GF-D8 (cell line): ENCODE results near the gene SLC16A6.
A peak's percentile ranks its signal among the peaks of the same experiment; 100 is the strongest.
"Not testable (repeated sequence)": the region's sequence is repeated elsewhere in the genome, so short reads cannot be mapped to it uniquely, and the experiment has no call there.

Source experiments
- DNase-seq: peaks from one replicate; lab custom pipeline; 2025; lab: John Stamatoyannopoulos, UW

Gene SLC16A6

DNA sequence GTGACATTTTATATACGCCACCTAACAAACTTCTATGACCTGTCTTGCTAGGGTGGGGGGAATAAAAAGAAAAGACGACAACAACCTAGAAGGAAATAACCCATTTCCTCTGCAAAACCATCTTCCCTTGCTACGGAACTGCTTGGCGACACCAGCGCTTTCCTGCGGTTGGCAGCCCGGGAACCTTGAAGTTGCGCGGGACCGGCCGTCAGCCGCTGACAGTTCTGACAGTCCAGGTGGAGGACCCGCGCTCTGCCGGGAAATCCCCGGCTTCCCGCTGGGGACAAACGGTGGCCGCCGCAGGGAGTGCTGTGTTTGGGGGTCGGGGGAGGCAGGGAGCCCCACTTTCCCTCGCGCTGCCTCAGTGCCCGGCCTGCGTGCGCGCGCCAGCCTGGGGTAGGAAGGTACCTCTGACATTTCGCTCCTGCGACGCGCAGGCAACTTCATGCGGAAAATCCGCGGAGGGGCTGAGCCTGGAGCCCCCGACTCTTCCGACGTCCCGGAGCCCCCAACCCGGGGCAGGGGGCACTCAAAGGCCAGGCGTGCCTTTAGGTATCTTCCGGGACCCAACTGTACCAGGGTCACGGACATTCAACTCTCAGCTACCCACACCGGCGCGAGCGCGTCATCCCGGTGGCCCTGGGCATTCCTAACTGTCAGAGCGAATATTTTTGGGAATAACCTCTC lies 516 bp downstream of the SLC16A6 start:
- DNase-seq, result peak; percentile 34

DNA sequence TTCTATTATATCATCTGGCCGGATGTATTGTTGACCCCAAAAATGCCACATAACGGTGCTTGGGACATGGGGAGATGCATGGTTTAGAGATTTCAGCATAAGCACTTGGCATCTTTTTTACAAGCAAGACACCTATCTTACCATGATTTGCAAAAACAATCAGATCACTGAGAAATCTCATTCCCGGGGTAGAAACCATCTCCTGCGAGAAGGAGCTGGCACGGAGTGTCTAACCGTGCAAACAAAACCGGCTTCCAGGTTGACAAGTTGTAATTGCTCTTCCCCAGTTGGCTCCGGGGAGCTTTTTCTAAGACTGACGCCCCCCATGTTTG lies 1.0 kb downstream of the SLC16A6 start:
- no peak for DNase-seq

DNA sequence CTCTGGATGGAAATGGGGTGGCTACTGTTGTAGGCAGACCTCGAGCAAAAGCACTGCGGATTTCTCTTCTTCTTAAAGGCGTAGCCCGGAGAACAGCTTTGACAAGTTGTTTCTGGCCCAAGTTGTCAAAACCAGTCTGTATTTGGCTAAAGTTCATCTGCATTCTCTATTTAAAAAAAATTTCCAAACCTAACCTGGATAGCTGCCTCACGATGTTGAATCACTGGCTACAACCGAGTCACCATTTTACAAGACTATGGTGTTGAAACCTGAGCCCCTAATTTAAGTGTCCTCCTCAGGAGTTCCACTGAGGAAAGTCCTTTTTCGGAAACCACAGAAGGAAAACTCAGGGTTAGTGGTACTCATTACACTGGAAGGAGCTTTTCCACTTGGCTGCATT lies 1.5 kb downstream of the SLC16A6 start:
- no peak for DNase-seq

DNA sequence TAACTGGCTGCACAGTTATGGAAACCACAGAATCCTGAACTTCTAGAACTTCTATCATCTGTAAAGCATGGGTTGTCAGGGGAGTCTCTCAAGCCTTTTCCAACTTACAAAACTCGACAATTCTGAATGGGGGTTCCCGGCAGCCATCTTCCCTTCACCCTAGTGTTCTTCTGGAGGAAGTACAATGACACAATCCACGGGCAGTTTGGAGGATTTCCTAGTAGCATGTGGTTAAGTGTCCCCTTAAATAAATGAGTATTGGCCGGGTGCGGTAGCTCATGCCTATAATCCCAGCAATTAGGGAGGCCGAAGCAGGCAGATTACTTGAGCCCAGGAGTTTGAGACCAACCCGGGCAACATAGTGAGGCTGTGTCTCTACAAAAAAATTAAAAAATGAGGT lies 2.1 kb downstream of the SLC16A6 start:
- DNase-seq, result peak; percentile 47

DNA sequence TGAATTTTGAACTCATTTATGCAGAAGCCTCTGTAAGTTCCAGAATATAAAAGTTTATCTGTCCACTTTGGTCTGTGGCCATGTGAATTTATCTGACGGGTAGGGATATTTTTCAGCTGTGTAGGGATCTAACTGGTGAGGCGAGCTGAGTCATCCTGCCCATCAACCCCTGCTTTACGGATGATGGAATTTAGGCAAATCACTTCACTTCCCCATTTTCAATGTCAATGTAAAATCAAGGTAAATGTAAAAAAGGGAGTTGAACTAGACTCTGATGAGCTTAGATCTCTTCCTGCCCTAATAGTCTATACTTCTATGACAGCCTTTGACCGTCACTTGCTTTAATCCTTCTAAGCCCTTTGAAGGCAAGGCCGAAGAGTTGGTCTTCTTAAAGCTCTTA lies 2.6 kb downstream of the SLC16A6 start:
- peak; percentile 8 for DNase-seq

DNA sequence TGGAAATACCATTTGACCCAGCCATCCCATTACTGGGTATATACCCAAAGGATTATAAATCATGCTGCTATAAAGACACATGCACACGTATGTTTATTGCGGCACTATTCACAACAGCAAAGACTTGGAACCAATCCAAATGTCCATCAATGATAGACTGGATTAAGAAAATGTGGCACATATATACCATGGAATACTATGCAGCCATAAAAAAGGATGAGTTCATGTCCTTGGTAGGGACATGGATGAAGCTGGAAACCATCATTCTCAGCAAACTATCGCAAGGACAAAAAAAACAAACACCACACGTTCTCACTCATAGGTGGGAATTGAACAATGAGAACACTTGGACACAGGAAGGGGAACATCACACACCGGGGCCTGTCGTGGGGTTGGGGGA lies 9.0 kb downstream of the SLC16A6 start:
- not testable (repeated sequence) for DNase-seq

DNA sequence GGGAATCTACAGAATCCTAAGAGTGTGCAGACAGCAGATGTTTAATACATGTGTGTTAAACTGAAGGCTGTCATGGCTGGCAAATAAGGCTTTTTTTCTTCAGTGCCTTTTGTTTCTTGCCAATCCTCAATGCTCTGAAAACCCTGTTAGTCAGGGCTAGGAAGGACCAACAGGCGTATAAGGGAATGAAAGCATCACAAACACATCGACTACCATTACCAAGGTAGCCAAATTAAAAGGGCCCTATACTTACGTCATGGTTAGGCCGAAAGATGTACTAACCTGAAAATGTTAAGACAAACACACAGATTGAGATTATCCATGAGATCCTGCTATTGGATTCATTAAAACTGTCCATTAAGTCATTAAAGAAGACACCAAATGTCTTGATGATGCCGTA lies 13.1 kb downstream of the SLC16A6 start:
- DNase-seq, result no peak

DNA sequence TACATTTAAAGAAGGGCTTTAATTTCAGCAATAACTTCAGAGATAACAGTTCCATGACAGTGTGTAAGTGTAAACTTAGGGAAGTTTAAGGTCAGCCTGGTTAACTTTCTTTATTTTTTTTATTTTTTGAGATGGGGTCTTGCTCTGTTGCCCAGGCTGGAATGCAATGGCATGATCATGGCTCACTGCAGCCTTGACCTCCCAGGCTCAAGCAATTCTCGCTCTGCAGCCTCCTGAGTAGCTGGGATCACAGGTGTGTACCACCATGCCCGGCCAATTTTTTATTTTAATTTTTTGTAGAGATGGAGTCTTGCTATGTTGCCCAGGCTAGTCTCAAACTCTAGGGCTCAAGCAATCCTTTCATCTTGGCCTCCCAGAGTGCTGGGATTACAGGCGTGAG lies 14.6 kb downstream of the SLC16A6 start:
- not testable (repeated sequence) for DNase-seq

DNA sequence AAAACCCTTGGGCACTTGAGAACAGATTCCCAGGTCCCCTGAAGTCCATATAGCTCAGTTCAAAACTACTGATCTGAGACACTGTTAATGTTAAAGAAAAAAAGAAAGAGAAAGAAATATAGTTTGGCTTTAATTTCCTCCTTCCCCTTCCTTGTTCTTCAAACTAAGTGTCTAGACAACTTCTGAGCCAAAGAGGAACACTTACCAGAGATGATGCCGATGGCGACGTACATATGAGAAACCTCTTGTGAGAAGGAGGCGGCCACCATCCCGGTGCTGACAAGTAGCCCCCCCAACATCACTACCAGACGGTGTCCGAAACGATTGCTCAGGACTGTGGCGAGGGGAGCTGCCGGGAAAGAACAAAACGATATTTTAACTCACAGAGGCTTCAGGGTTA lies 17.2 kb downstream of the SLC16A6 start:
- no peak for DNase-seq

DNA sequence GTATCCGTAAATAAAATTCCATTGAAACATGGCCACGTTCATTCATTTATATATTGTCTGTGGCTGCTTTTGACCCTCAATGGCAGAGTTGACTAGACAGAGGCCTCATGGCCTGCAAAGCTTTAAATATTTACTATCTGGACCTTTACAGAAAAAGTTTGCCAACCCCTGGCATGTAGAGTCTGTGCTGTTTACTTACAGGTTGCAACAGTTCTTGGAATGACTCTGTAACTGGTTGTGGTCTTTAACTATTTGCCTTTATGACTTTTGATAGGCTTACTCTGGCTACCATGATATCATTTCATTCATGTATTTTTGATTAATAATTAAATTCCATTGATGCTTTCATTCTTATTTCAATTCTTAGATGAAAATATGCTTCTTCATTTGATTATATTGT lies 25.1 kb downstream of the SLC16A6 start:
- not testable (repeated sequence) for DNase-seq

DNA sequence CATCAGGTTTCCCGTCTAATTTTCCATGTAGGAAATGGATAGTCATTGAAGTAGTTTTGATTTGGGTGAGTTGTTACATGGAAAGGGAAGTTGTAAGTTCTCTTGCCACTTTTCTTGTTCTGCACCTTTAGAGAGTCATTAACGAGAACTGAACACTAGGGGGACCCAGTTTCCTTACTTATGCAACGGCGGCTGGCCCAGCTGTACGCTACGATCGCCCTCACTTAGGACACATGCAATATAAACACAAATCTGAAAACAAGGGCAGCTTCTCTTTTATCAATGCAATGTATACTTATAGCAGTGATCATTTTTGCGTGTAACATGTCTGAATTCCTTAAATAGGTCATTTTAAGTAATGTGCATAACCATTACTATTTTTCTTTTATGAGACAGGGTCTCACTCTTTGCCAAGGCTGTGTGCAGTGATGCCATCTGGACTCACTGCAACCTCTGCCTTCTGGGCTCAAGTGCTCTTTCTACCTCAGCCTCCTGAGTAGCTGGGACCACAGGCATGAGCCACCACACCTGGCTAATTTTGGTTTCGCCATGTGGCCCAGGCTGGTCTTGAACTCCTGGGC lies 27.7 kb downstream of the SLC16A6 start:
- DNase-seq, result peak; percentile 13

DNA sequence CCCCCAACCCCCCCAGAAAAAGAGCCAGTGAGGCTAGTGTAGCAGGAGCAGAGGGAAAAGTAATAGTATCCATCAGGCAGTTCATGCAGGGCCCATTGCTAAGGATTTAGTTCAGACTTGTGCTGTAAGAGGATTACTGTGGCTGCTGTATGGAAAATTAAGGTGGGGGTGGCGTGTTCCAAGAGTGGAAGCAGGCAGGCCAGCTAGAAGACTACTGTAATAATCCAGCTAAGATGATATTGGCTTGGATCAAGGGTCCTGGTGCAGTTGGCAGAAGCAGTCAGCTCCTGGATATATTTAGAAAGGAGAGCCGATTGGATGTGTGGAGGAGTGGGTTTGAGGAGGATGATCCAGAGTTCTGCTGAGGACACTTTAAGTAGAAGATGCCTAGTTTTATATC lies 28.5 kb downstream of the SLC16A6 start:
- not testable (repeated sequence) for DNase-seq

DNA sequence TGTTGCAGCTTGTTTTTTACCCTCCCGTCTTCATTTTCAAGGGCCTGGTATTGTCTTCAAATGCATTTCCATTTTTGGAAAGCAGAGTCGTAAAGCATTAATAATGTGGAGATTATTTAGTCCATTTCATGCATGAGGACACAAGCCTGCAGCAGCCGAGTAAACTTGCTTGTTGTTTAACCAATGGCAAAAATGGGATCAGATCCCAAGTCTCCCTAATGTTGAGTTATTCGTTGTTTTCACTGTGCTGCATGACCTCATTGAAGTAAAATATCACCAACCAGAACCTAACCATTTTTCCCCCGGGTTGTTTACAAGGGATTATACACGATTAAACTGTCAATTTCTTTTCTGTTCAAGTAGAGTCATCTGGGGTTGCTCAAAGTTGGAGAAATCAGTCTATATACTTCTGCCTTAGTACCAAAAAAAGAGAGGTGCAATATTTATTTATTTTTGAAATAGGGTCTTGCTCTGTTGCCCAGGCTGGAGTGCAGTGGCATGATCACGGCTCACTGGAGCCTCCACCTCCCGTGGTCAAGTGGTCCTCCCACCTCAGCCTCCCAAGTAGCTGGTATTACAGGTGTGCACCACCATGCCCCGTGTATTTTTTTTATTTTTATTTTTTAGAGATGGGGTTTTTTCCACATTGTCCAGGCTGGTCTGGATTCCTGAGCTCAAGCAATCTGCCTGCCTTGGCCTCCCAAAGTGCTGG lies 30.7 kb downstream of the SLC16A6 start:
- no peak for DNase-seq

DNA sequence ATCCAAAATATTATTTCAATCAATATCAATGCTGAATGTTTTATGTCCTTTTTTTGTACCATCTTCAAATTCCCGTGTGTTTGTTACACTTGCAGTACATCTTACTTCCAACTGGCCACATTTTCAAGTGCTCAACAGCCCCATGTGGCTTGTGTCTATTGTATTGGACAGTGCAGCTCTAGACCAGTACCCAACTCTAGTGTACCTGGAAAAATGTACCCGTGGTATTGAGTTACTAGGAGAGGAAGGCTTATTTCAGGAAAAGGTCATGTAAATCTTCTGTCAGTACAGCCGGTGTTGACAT lies 31.3 kb downstream of the SLC16A6 start:
- peak; percentile 21 for DNase-seq

DNA sequence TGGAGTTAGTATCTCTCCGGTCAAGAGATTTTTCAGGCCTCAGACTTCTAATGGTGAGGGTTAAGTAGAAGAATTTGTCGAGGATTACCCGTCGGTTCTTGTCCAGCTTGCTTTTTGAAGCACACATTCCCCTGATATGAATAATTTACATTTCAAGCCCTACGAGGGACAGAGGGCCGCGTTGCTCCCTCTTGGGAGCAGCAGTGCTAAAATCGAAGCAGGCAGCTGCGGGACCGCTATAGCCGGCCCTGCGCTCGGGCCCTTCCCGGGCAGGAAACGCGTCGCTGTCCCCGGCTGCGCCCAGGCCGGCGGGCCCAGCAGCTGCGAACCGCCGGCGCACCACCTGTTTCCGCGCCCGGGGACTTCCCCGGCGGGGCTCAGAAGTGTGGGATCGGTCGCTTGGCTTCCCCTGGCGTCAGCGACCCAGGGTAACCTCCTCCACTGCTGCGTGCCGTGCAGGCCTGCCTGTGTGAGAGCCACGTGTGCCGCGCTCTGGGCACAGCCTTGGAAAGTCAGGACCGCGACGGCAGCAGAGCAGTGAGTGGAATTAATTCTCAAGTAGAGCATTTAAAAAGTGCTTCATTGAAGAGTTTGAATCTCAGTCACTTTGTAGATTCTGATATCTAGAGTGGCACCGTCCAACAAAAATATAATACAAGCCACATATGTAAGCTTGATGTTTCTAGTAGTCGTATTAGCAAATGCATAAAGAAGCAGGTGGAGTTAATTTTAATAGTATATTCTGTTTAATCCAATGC lies 31.9 kb downstream of the SLC16A6 start:
- DNase-seq, result peak; percentile 53

DNA sequence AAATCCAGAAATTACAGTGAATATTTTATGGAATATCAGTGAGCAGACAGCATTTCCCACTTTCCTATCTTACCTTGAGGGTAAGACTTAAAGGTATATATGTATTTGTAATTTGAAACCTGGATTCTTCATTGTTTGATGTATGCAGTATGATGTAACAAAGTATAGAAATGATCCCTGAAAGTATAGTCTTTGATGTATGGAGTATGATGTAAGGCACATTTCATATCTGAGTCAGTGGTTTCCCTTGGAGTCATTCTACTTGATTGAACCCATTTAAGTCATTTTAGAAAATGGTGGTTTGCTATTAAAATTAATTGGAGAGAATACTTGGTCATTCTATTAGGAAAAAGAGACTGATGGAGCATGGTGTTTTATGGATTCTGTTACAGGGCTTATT lies 33.0 kb downstream of the SLC16A6 start:
- no peak for DNase-seq

DNA sequence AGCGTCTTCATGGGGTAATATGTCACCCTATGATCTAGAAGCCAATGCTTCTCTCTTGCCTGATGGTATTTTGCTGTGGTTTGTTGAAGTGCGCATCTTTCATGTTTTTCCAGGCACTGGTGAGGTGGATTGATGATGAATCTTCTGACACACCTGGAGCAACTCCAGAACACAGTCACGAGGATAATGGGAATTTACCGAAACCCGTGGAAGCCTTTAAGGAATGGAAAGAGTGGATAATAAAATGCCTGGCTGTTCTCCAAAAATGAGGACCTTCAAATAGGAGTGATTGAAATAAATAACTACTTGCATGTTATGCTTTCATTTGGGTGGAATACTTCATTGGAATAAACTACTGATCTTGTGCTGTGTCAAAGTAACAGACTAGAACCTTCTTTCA lies 34.2 kb downstream of the SLC16A6 start:
- not testable (repeated sequence) for DNase-seq

DNA sequence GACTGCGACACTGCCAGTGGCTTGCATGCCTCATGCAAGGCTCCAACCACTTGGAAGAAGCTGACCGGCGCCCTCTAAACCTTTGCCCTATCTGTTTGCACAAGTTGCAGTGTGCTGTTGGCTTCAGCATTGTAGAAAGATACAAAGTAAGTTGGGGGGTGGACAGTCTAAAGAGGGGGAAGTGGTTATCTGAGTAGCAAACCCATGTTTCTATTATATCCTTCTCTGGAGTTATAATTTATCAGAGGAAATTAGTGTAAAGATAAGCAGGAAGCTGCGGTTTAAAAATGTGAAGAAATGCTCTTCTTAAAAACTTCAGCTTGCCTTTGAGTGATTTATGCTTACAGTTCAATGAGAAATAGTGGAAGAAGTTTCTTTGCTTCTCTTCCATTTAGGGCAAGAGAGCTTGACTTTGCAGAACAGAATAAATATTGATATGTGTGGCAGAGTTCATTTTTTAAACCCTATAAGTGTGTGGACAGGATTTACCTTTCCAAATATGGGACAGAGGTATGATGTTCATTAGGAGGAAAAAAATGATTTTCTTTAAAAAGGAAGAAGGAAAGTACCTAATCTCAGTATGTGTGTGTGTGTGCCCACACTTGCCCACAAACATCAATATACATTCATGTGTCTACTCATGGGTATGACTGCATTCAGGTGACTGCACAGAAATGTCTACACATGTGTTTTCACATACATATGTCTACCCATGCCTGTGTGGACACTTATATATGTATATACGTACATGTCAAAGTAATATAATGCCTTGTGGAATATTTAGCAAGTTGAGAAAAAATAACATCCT lies 35.0 kb downstream of the SLC16A6 start:
- DNase-seq, result peak; percentile 89

DNA sequence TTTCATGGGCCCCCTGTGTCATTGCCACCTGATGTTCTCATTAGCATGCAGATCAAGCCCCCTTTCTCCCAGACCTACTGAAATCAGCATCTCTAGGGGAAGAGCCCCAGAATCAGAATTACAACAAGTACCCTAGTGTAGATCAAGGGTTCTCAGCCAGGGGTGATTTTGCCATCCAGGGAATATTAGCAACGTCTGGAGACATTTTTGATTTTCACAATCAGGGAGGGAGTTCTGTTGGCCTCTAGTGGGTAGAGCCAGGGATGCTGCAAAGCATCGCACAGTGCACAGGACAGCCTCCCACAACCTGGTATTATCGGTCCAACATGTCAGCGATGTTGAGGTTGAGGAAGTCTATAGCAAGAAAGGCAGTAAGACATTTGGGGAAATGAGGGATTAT lies 35.8 kb downstream of the SLC16A6 start:
- no peak for DNase-seq

DNA sequence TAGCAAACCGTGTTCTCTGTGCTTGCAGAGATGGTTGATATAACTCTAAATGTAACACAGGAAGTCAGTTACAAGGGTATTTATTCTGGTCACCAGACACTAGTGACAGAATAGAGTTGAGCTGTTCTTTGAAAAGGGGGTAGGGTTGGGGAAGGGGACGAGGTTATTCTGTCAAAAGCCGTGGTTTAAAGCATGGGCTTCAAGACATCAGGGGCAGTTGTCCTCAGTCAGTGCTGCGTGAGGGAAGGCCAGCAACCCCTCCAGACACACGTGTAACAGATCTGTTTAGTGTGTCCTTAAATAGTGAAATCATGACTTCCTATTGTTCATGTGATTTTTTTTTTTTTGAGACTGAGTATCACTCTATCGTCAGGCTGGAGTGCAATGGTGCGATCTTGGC lies 37.5 kb downstream of the SLC16A6 start:
- not testable (repeated sequence) for DNase-seq

DNA sequence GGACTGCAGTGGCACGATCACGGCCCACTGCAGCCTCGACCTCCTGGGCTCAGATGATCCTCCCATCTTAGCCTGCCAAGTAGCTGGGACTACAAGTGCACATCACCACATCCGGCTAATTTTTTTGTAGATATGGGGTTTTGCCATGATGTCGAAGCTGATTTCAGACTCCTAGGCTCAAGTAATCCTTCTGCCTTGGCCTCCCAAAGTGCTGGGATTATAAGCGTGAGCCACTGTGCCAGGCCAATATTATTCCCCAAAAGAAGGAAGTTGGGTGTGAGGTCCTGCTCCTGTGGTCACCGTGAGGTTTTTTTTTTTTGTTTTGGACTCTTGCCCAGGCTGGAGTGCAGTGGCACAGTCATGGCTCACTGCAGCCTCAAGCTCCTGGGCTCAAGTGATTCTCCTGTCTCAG lies 41.6 kb downstream of the SLC16A6 start:
- peak; percentile 76 for DNase-seq

DNA sequence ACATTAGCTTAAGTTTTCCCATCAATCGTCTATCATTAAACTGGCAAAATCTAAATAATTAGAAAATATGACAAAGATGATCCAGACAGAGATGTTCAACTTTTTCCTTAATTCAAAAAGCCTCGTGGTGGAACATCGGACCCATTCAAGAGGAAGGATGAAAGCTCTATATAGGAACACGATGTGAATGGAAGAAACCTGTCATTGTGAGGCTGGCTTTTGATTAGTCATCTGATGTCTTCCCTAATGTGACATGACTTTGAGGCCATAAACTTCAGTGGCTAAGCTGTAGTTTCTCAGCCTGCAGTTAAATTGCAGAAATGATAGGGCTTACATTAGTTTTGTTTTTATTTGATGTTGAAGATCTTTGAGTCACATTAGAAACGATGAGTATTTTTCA lies 42.0 kb downstream of the SLC16A6 start:
- DNase-seq, result no peak
